ENCODE data around the gene ZFP90. TPM values are rescaled to one million over a fixed set of nuclear protein-coding genes. Genes with fewer than 3 reads are reported as not detected.

ZFP90 gene
- total RNA-seq, 1 donor = 22.5 TPM

GRCh38 chr16:68575082-68575481, 36.0 kb downstream of the ZFP90 start:
- TF ChIP-seq, protein P1, sequence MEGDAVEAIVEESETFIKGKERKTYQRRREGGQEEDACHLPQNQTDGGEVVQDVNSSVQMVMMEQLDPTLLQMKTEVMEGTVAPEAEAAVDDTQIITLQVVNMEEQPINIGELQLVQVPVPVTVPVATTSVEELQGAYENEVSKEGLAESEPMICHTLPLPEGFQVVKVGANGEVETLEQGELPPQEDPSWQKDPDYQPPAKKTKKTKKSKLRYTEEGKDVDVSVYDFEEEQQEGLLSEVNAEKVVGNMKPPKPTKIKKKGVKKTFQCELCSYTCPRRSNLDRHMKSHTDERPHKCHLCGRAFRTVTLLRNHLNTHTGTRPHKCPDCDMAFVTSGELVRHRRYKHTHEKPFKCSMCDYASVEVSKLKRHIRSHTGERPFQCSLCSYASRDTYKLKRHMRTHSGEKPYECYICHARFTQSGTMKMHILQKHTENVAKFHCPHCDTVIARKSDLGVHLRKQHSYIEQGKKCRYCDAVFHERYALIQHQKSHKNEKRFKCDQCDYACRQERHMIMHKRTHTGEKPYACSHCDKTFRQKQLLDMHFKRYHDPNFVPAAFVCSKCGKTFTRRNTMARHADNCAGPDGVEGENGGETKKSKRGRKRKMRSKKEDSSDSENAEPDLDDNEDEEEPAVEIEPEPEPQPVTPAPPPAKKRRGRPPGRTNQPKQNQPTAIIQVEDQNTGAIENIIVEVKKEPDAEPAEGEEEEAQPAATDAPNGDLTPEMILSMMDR (IDR thresholded peaks at IDR 0.05; ENCODE audit: insufficient read depth, low read depth, low read length) = no peak
- DNase-seq (ENCODE audit: low read depth) = no peak
- no peak overlapping the region for H3K4me3 ChIP-seq (ENCODE audit: low read depth, low read length)

GRCh38 chr16:68577352-68577853, 38.3 kb downstream of the ZFP90 start:
- no peak overlapping the region for H3K4me3 ChIP-seq (ENCODE audit: low read depth, low read length)
- no peak for DNase-seq (ENCODE audit: low read depth)
- TF ChIP-seq, protein P1 (IDR thresholded peaks at IDR 0.05; ENCODE audit: insufficient read depth, low read depth, low read length) = no peak

DNA sequence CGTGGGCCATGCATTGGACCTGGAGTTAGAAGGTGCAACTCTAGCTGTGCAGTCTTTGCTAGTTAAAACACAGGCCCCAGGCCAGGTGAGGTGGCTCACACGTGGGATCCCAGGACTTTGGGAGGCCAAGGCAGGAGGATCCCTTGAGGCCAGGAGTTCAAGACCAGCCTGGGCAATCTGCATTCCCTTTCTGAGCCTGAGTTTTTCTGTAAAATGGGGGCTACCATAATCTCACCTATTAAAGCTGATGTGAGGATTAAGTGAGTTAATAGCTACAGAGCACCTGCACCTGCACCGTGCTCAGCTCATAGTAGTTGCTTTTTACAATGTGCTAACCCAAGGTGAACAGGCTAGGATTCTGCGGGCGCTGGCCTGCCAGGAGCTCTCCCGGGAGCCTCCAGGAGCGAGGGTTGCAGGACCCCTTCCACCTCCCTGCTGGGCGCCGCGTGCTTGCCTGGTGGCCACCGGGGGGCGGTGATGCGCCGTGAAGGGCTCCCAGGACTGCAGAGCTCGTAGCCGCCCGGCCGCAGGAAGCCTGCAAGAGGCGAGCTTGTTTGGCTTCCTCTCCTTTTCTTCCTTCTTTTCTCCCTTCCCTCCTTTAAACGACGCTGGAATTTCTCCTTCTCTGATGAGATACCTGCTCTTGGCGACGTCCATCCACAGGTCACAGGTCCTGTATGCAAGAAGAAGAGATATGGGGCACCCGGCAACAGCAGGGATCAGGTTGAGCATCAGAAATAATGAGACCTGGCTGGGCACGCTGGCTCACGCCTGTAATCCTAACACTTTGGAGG, 51.3 kb downstream of the ZFP90 start:
- peak; percentile 50 for DNase-seq (ENCODE audit: low read depth)
- no peak overlapping the region for H3K4me3 ChIP-seq (ENCODE audit: low read depth, low read length)
- TF ChIP-seq, protein P1 (IDR thresholded peaks at IDR 0.05; ENCODE audit: insufficient read depth, low read depth, low read length) = peak; percentile 66

GRCh38 chr16:68592466-68593337, 53.6 kb downstream of the ZFP90 start:
- DNase-seq (ENCODE audit: low read depth) = peak; percentile 20
- no peak overlapping the region for H3K4me3 ChIP-seq (ENCODE audit: low read depth, low read length)
- TF ChIP-seq, protein P1 (IDR thresholded peaks at IDR 0.05; ENCODE audit: insufficient read depth, low read depth, low read length) = peak; percentile 39

DNA sequence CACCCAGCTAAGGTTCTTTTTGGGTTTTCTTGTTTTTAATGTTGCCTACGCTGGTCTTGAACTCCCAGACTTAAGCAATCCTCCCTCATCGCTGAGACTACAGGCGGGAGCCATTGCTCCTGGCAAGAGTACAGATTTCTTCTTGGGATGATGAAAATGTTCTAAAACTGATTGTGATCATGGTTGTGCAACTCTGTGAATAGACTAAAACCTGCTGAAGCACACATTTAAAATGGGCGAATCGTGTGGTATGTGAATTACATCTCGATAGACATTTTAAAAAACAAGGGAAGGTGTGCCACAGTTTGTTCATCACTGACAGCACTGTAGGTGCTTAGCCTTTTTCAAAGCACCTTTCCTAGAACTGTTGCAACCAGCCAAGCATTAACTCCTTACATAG, 57.2 kb downstream of the ZFP90 start:
- TF ChIP-seq, protein P1 (IDR thresholded peaks at IDR 0.05; ENCODE audit: insufficient read depth, low read depth, low read length) = no peak
- no peak overlapping the region for H3K4me3 ChIP-seq (ENCODE audit: low read depth, low read length)
- DNase-seq (ENCODE audit: low read depth) = no peak

- DNase-seq (ENCODE audit: low read depth) = no peak
- H3K4me3 ChIP-seq (ENCODE audit: low read depth, low read length) = no peak overlapping the region
- TF ChIP-seq, protein P1 (IDR thresholded peaks at IDR 0.05; ENCODE audit: insufficient read depth, low read depth, low read length) = no peak
These were observed 60.5 kb downstream of the ZFP90 start for GRCh38 chr16:68599586-68599985.
